Small intestine (tissue), 16 donors: Measurements from ENCODE around the gene GCM1. TPM values are rescaled to one million over a fixed set of nuclear protein-coding genes. Genes with fewer than 3 reads are reported as not detected.

Experiments used
- DNase-seq, 2 donors: peaks; one replicate each; pipeline versions ENCODE4 v3.0.0 to v3.0.0-alpha.2; 2013
- FAIRE-seq: peaks from 2 replicates; lab custom pipeline; 2012; peaks lifted over from hg19 to GRCh38; lab: Jason Lieb, UNC
- H3K27ac ChIP-seq, 3 donors: one replicate each; pipeline ENCODE4 v1.5.1; 2013; ENCODE audit warnings: low read length in 2 of 3, mild to moderate bottlenecking in 2 of 3, control low read depth in 1 of 3, inconsistent platforms in 1 of 3, low read depth in 1 of 3, moderate library complexity in 1 of 3
- H3K27me3 ChIP-seq, 3 donors: one replicate each; pipeline ENCODE4 v1.6.1; 2013; ENCODE audit warnings: low read length in 3 of 3, inconsistent platforms in 1 of 3; ENCODE audit not compliant: control insufficient read depth in 3 of 3, insufficient read depth in 3 of 3
- H3K36me3 ChIP-seq, 3 donors: one replicate each; pipeline ENCODE4 v1.6.1; 2013; ENCODE audit warnings: low read length in 3 of 3, inconsistent platforms in 1 of 3, low read depth in 1 of 3, mild to moderate bottlenecking in 1 of 3, moderate library complexity in 1 of 3; ENCODE audit not compliant: control insufficient read depth in 3 of 3, insufficient read depth in 2 of 3
- H3K4me1 ChIP-seq, 3 donors: one replicate each; pipeline ENCODE4 v1.6.1; 2013; ENCODE audit warnings: low read length in 2 of 3, inconsistent platforms in 1 of 3, low read depth in 1 of 3, mild to moderate bottlenecking in 1 of 3, moderate library complexity in 1 of 3; ENCODE audit not compliant: control insufficient read depth in 3 of 3, insufficient read depth in 2 of 3
- H3K4me3 ChIP-seq, 3 donors: one replicate each; pipeline ENCODE4 v1.5.1; 2013; ENCODE audit warnings: low read length in 3 of 3, control low read depth in 1 of 3, inconsistent platforms in 1 of 3, low read depth in 1 of 3, mild to moderate bottlenecking in 1 of 3, moderate library complexity in 1 of 3
- H3K9me3 ChIP-seq, 2 donors: one replicate each; pipeline ENCODE4 v1.6.1; 2013; ENCODE audit warnings: low read depth in 1 of 2, low read length in 1 of 2; ENCODE audit not compliant: control insufficient read depth in 2 of 2, insufficient read depth in 1 of 2
- WGBS, 3 donors: extraction: QIAGEN DNeasy Blood & Tissue Kit; methylation state at CpG; one replicate each; pipeline ENCODE4 v1.1.7; 2013; 5-methylcytosine and 5-hydroxymethylcytosine counted together
- long read RNA-seq, 10 donors: transcript quantifications; one replicate each; lab custom pipeline, GENCODE V29; 2026
- polyA plus RNA-seq, 4 donors: library from polyadenylated mRNA; stranded (reverse) in 3 of 4; unstranded in 1 of 4; fragments of 200-250 nt in 3 of 4; fragments of 120-200 nt in 1 of 4; gene quantifications; one replicate each; pipeline versions ENCODE4 v1.2.1 to v1.2.3, GENCODE V29; 2013
- donor health status: healthy with polysubstance abuse.
- donor health status: control.
- donor health status: control.
- donor health status: Bipolar disorder and iron deficiency.
- donor health status: healthy.

Gene GCM1, protein sequence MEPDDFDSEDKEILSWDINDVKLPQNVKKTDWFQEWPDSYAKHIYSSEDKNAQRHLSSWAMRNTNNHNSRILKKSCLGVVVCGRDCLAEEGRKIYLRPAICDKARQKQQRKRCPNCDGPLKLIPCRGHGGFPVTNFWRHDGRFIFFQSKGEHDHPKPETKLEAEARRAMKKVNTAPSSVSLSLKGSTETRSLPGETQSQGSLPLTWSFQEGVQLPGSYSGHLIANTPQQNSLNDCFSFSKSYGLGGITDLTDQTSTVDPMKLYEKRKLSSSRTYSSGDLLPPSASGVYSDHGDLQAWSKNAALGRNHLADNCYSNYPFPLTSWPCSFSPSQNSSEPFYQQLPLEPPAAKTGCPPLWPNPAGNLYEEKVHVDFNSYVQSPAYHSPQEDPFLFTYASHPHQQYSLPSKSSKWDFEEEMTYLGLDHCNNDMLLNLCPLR
- not detected for polyA plus RNA-seq
- long read RNA-seq, donor 1, result 0 reads
- long read RNA-seq, donor 2, result 0 reads
- long read RNA-seq, donor 3, result 0 reads
- long read RNA-seq, donor 4, result 0 reads
- long read RNA-seq, donor 5, result 0 reads
- long read RNA-seq, donor 6, result 0 reads
- long read RNA-seq, donor 7, result 0 reads
- long read RNA-seq, donor 8, result 0 reads
- long read RNA-seq, donor 9, result 0 reads
- long read RNA-seq, donor 10, result 0 reads

DNA sequence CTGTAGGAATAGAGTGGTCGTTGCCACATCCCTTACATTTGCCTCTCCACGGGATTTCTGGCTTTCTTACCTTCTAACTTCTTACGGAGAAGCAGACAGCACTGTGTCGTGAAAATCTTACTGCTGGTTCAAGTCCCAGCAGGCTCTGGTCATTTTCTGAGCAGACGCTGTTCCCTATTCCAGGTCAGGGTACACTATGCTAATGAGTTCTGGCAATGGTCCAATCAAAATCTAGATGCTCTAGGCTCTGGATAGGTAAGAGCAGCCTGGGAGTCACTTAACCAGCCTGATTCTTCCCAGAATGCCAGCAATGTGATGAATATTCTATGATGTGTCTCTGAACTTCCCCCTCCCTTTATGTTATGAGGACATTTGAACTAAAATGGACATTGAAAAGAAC, at the start of gene GCM1:
Gene GCM1 (minus strand): TSS at position 158 of the 400 bp plus-strand sequence. CDS start 3,209 bp downstream, outside the sequence.
- WGBS, 3 donors, result 20 to 74% (median 45%) methylated on average over 5 of the region's 5 CpGs
- Histone ChIP-seq H3K27ac (no peak within 1 kb of the TSS), H3K4me3 (no peak within 1 kb of the TSS), H3K9me3 (no peaks in the 10 kb centered on the region), H3K36me3 (no peaks in the 10 kb centered on the region), H3K27me3 (no peaks in the 10 kb centered on the region), H3K4me1 (no peaks in the 10 kb centered on the region)
- no peak for FAIRE-seq
- peak in 1 of 2 donors; percentile 89 for DNase-seq

DNA sequence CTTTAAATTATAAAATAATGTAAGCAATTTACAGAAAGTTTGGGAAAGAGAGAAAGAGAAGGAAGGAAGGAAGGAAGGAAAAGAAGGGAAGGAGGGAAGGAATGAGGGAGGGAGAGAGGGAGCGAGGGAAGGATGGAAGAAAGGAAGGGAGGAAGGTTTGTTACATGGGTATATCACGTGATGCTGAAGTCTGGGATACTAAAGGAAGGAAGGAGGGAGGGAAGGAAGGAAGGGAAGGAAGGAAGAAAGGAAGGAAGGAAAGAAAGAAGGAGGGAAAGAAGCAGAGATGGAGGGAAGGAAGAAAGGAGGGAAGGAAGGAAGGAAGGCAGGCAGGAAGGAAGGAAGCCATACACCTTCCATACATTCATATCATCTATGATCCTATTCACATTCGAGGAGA, 48.9 kb upstream of the GCM1 start:
- H3K9me3 ChIP-seq, result no peaks in the 10 kb centered on the region
- H3K36me3 ChIP-seq, result no peaks in the 10 kb centered on the region
- WGBS, 3 donors, result 88 to 96% (median 91%) methylated on average over 3 of the region's 3 CpGs
- FAIRE-seq (no peak), DNase-seq (no peak)
- no peaks in the 10 kb centered on the region for H3K27me3 ChIP-seq
- H3K27ac ChIP-seq, result no peak overlapping the region
- H3K4me1 ChIP-seq, result peaks cover 0 to 2% (median 0%) of the 10 kb centered on the region in 3 donors
- H3K4me3 ChIP-seq, result no peak overlapping the region

DNA sequence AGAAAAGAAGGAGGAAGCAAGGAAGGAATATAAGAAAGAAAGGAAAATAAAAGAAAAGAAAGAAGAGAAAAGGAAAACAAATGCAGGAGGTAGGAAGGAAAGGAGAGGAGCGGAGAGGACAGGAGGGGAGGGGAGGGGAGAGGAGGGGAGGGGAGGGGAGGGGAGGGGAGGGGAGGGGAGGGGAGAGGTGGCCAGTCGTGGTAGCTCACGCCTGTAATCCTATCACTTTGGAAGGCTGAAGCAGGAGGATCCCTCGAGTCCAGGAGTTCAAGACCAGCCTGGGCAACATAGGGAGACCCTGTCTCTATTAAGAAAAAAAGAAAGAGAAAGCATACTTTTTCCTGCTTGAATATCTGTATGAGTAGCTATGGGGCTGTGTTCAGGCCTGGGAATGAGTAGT, 46.4 kb upstream of the GCM1 start:
- no peaks in the 10 kb centered on the region for H3K9me3 ChIP-seq
- H3K4me3 ChIP-seq, result no peak overlapping the region
- FAIRE-seq, result no peak

DNA sequence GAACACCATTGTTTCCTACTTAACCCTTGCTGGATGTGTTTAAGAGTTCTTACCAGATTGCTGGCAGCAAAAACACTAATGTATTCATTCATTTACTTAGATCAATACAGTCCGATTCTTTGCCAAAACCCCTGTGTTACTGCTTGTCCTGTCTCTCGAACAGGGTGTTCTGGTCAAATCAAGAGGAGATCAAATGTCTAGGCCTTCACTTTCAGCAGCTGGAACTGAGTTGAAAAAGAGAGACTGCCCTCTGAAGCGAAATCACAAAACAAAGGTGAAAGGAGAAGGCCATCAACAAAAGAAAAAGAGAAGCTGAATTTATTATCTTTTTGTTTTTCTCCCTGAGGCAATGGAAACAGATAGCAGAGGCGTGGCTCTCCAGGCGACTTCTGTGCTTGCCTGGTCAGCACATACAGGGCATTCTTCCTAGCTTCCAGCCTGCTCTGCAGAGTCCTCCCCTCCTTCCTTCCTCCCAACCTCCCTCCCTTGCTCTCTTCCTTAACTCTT, 44.1 kb upstream of the GCM1 start:
- WGBS, 3 donors, result 26 to 49% (median 26%) methylated on average over 5 of the region's 5 CpGs
- FAIRE-seq, result no peak
- H3K4me3 ChIP-seq, result no peak overlapping the region
- peaks cover 0 to 3% (median 0%) of the 10 kb centered on the region in 3 donors for H3K4me1 ChIP-seq
- DNase-seq, result peak; percentile 24 to 27
- H3K9me3 ChIP-seq, result no peaks in the 10 kb centered on the region
- no peak overlapping the region for H3K27ac ChIP-seq
- no peaks in the 10 kb centered on the region for H3K27me3 ChIP-seq
- no peaks in the 10 kb centered on the region for H3K36me3 ChIP-seq

More for the DNA sequence above, 46.4 kb upstream of the GCM1 start:
- Histone ChIP-seq H3K27ac (no peak overlapping the region), H3K27me3 (no peaks in the 10 kb centered on the region), H3K36me3 (no peaks in the 10 kb centered on the region), H3K4me1 (peaks cover 0 to 3% (median 0%) of the 10 kb centered on the region in 3 donors)
- 55 to 70% (median 69%) methylated on average over 3 to 4 of the region's 4 CpGs for WGBS, 3 donors
- DNase-seq, result no peak

DNA sequence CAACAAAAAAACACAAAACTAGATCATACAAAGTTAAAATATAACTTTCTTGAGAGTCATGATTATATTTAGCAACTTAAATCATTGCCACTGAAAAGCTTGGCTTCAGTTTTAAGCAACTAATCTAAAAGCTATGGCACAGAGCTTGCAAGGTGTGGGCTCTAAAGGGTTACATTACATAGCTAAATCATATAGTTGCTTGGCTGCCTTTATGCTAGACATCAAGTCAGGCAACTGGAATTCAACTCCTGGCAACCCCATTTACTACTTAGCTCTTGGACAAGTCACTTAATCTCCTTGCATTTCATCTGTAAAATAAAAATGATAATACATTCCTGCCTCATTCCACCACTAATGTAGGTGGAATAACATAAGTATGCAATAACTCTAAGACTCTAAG, 40.9 kb upstream of the GCM1 start:
- H3K9me3 ChIP-seq, result no peaks in the 10 kb centered on the region
- no peaks in the 10 kb centered on the region for H3K36me3 ChIP-seq
- no peak overlapping the region for H3K27ac ChIP-seq
- H3K4me3 ChIP-seq, result no peak overlapping the region
- no peaks in the 10 kb centered on the region for H3K27me3 ChIP-seq
- no peak for DNase-seq
- peaks cover 0 to 3% (median 0%) of the 10 kb centered on the region in 3 donors for H3K4me1 ChIP-seq
- FAIRE-seq, result no peak

DNA sequence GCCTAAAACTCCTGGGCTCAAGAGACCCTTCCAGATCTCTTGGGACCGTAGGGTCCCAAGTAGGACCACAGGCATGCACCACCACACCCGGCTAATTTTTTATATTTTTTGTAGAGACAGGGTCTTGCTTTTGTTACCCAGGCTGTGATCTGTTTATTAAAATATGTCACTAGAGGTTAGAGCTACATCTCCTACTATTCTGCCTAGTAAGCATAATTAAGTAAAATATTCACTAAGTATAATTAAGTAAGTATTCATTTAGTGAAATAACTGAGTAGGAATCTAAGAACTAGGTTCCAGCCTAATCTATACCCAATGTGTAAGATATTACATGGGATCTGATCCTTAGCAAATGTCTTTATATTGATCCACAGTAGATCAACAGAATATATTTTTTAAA, 40.2 kb upstream of the GCM1 start:
- DNase-seq, result no peak
- Histone ChIP-seq H3K9me3 (no peaks in the 10 kb centered on the region), H3K4me1 (peaks cover 0 to 7% (median 0%) of the 10 kb centered on the region in 3 donors), H3K36me3 (no peaks in the 10 kb centered on the region), H3K27me3 (no peaks in the 10 kb centered on the region), H3K4me3 (no peak overlapping the region), H3K27ac (no peak overlapping the region)
- no peak for FAIRE-seq
- WGBS, 3 donors, result 88 to 93% (median 88%) methylated on average over 2 of the region's 2 CpGs

DNA sequence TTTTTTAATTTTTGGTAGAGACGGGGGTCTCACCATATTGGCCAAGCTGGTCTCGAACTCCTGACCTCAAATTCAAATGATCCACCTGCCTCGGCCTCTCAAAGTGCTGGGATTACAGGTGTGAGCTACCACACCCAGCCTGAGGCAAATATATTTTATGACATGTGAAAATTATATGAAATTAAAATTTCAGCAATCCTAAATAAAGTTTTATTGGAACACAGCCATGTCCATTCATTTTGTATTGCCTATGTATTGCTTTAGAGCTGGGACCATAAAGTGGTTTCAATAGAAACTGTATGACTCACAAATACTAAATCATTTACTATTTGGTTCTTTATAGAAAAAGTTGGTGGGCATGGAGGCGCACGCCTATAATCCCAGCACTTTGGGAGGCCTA, 32.0 kb upstream of the GCM1 start:
- no peaks in the 10 kb centered on the region for H3K9me3 ChIP-seq
- H3K4me1 ChIP-seq, result peaks cover 0 to 11% (median 0%) of the 10 kb centered on the region in 3 donors
- no peak for DNase-seq
- H3K27me3 ChIP-seq, result no peaks in the 10 kb centered on the region
- no peaks in the 10 kb centered on the region for H3K36me3 ChIP-seq
- no peak overlapping the region for H3K27ac ChIP-seq
- FAIRE-seq, result no peak
- 56 to 85% (median 78%) methylated on average over 5 of the region's 5 CpGs for WGBS, 3 donors
- H3K4me3 ChIP-seq, result no peak overlapping the region

DNA sequence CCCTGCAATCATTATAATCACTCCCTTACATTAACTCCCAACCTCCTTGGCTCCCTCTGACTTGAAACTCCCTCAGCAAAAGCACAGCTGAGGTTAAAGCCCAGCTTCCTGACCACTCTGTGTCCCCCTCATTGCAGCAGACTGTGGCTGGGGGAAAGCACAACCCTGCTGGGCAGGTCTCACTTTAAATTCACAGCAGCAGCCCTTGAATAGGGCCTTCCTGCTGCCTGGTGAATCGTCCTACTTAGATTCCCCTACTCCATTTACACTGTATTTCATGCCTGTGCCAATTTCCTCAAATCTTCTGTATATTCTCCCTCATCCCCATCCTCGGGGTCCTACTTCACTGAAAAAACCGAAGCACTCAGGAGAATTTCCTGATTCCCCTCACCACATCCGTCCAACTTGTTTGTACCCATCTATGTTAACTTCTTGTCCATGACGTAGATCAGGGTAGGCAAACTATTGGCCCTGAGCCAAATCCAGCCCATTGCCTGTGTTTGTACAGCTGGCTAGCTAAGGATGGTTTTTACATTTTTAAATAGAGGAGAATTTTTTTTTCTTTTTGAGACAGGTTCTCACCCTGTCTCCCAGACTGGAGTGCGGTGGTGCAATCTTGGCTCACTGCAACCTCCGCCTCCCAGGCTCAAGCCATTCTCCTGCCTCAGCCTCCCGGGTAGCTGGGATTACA, 31.5 kb upstream of the GCM1 start:
- Histone ChIP-seq H3K9me3 (no peaks in the 10 kb centered on the region), H3K36me3 (no peaks in the 10 kb centered on the region), H3K27me3 (no peaks in the 10 kb centered on the region), H3K27ac (no peak overlapping the region), H3K4me3 (no peak overlapping the region), H3K4me1 (peaks cover 0 to 11% (median 0%) of the 10 kb centered on the region in 3 donors)
- 15 to 35% (median 20%) methylated on average over 8 of the region's 8 CpGs for WGBS, 3 donors
- peak; percentile 36 to 45 for DNase-seq
- FAIRE-seq, result no peak
